OCI-LY1 (cell line): Measurements from ENCODE around the gene DENND4A.

Source experiments
- EZH2 ChIP-seq: fragments of 200-600 bp; sonication (generic), shearing (Covaris generic); IDR thresholded peaks from 2 replicates; pipeline ENCODE4 v1.8.0; 2017; ENCODE audit warnings: borderline replicate concordance, mixed run types, mild to moderate bottlenecking, antibody characterized with exemption, low read length, moderate library complexity, mixed read lengths
- TF ChIP-seq, protein P1 (sequence below): fragments of 200-600 bp; sonication (generic), shearing (Covaris generic); IDR thresholded peaks from 2 replicates; pipeline ENCODE4 v1.5.1; 2017; ENCODE audit warnings: mild to moderate bottlenecking, antibody characterized with exemption, low read length, moderate library complexity, mixed read lengths

DNA sequence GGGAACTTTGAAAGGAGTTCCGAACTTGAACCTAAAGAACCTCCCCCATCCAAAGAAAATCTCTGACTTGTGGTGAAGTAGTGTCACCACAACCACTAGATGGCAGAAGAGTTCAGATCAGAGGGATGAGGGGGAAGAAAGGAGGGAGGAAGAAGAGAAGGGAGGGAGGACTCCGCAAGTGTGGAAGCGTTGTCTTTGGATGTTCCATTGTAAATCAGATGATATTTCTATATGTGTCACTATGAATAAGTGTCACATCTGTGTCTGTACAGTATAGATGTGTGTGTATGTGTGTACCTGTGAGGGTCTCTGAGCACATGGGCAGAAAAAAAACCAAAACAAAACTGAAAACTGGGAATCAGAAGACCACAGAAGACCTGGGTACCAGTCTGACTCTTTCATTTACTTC lies 153.4 kb downstream of the DENND4A start:
- TF ChIP-seq, protein P1, sequence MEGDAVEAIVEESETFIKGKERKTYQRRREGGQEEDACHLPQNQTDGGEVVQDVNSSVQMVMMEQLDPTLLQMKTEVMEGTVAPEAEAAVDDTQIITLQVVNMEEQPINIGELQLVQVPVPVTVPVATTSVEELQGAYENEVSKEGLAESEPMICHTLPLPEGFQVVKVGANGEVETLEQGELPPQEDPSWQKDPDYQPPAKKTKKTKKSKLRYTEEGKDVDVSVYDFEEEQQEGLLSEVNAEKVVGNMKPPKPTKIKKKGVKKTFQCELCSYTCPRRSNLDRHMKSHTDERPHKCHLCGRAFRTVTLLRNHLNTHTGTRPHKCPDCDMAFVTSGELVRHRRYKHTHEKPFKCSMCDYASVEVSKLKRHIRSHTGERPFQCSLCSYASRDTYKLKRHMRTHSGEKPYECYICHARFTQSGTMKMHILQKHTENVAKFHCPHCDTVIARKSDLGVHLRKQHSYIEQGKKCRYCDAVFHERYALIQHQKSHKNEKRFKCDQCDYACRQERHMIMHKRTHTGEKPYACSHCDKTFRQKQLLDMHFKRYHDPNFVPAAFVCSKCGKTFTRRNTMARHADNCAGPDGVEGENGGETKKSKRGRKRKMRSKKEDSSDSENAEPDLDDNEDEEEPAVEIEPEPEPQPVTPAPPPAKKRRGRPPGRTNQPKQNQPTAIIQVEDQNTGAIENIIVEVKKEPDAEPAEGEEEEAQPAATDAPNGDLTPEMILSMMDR = peak; percentile 93
- no peak for TF ChIP-seq EZH2
